Dermis microvascular lymphatic vessel endothelial cell (primary cell): ENCODE results near the gene FAM120B. TPM values are rescaled to one million over a fixed set of nuclear protein-coding genes. Genes with fewer than 3 reads are reported as not detected.

Source experiments
- DNase-seq, 2 donors: peaks; one replicate each; pipeline versions ENCODE4 v3.0.0 to v3.0.0-alpha.2; 2010; ENCODE audit warnings: low read depth in 2 of 2
- total RNA-seq: library from RNA; depleted of rRNA; stranded (reverse); fragments of >200 nt; gene quantifications from 2 replicates; pipeline ENCODE4 v1.2.1, GENCODE V29; 2014

FAM120B gene
- total RNA-seq, 1 donor from 2014 or later, result 9.0 TPM

- no peak for DNase-seq
These were observed 34.7 kb upstream of the FAM120B start for GRCh38 chr6:170271771-170272314.

GRCh38 chr6:170272341-170273065 is 34.1 kb upstream of the FAM120B start:
- no peak for DNase-seq

- DNase-seq, result no peak
These were observed 33.4 kb upstream of the FAM120B start for GRCh38 chr6:170273191-170273590.

GRCh38 chr6:170273681-170274080 is 32.9 kb upstream of the FAM120B start:
- DNase-seq, result no peak

GRCh38 chr6:170274713-170275560 is 31.6 kb upstream of the FAM120B start:
- DNase-seq, result no peak

- peak in 1 of 2 donors; percentile 51 for DNase-seq
These were observed 30.0 kb upstream of the FAM120B start for GRCh38 chr6:170276369-170277057.

- DNase-seq, result no peak
These were observed 28.4 kb upstream of the FAM120B start for GRCh38 chr6:170277893-170278742.

GRCh38 chr6:170278743-170279094 is 27.8 kb upstream of the FAM120B start:
- no peak for DNase-seq

- DNase-seq, result no peak
These were observed 27.1 kb upstream of the FAM120B start for GRCh38 chr6:170279426-170279825.

- DNase-seq, result no peak
These were observed 26.4 kb upstream of the FAM120B start for GRCh38 chr6:170279977-170280688.

- no peak for DNase-seq
These were observed 25.9 kb upstream of the FAM120B start for GRCh38 chr6:170280689-170281045.

GRCh38 chr6:170281331-170282292 is 24.9 kb upstream of the FAM120B start:
- DNase-seq, result no peak

- DNase-seq, result no peak
These were observed 23.9 kb upstream of the FAM120B start for GRCh38 chr6:170282512-170283158.

- no peak for DNase-seq
These were observed 23.1 kb upstream of the FAM120B start for GRCh38 chr6:170283212-170284081.

GRCh38 chr6:170284126-170284773 is 22.3 kb upstream of the FAM120B start:
- DNase-seq, result no peak

- DNase-seq, result no peak
These were observed 21.6 kb upstream of the FAM120B start for GRCh38 chr6:170284866-170285469.

GRCh38 chr6:170285482-170285881 is 21.1 kb upstream of the FAM120B start:
- DNase-seq, result no peak
